Measurements from ENCODE around the gene XCL1.
"Not testable (repeated sequence)": the region's sequence is repeated elsewhere in the genome, so short reads cannot be mapped to it uniquely, and the experiment has no call there.

DNA sequence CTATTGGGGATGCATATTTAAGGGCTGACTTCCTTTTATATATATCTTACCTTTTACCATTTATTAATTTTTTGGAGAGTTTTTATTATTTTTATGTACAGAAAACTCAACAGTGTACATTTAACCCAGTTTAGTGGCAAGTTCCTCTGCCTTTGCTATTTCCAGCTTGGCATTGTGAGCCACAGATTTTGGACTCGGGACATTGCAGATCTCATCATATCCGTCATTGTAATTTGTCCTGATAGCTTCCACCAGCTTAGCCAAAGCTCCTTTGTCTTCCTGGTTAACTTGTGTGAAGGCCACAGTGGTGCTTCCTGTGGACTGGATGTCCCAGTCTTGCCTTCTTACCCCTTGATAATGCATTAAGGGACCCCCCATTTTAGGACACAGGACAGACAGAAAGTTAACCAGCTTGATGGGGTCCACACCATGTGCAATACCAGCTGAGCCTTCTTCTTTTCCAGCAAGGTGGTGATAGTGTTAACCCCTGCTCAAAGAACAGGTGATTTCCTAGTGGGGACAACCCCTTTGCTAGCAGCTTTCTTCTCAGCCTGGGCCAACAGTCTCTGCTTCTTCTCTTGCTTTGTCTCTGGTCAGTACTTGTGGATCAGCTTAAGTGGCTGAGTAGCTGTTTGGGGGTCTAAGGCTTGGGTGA is 2.3 kb downstream of the XCL1 start:
- TF ChIP-seq, protein P1, sequence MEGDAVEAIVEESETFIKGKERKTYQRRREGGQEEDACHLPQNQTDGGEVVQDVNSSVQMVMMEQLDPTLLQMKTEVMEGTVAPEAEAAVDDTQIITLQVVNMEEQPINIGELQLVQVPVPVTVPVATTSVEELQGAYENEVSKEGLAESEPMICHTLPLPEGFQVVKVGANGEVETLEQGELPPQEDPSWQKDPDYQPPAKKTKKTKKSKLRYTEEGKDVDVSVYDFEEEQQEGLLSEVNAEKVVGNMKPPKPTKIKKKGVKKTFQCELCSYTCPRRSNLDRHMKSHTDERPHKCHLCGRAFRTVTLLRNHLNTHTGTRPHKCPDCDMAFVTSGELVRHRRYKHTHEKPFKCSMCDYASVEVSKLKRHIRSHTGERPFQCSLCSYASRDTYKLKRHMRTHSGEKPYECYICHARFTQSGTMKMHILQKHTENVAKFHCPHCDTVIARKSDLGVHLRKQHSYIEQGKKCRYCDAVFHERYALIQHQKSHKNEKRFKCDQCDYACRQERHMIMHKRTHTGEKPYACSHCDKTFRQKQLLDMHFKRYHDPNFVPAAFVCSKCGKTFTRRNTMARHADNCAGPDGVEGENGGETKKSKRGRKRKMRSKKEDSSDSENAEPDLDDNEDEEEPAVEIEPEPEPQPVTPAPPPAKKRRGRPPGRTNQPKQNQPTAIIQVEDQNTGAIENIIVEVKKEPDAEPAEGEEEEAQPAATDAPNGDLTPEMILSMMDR (conservative IDR thresholded peaks at IDR 0.05 in 1 of 2, IDR thresholded peaks at IDR 0.05 in 1 of 2; ENCODE audit: low read depth in 1 of 2, low read length in 2 of 2) = not testable (repeated sequence)
- TF ChIP-seq EZH2 (IDR thresholded peaks at IDR 0.05; ENCODE audit: low read length, missing control alignments) = not testable (repeated sequence)

Measured in fibroblast of lung (primary cell).